Astrocyte of the hippocampus (primary cell): Measurements from ENCODE around the gene TMEM87B.
A peak's percentile ranks its signal among the peaks of the same experiment; 100 is the strongest.

Experiments
- DNase-seq: peaks from one replicate; pipeline ENCODE4 v3.0.0; 2011; ENCODE audit warnings: low read depth, low spot score

TMEM87B gene

DNA sequence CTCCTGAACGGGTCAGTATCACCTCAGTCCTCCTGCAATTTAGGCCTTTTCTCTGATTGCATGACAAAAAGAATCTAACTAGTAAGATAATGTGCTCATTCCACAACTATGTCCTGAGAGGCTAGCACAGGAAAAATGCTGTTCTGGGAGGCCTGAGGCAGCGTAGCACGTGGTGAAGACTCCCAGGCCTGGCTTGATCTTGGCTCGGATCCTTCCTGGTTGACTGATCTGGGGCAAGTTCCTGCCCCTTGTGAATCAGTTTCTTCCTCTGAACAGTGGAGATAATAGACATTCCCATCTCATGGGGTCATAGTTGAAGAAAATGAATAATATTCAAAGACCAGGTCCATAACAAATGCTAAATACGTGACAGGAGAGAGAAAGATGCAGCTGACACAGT lies 95.4 kb downstream of the TMEM87B start:
- DNase-seq, result peak; percentile 88

DNA sequence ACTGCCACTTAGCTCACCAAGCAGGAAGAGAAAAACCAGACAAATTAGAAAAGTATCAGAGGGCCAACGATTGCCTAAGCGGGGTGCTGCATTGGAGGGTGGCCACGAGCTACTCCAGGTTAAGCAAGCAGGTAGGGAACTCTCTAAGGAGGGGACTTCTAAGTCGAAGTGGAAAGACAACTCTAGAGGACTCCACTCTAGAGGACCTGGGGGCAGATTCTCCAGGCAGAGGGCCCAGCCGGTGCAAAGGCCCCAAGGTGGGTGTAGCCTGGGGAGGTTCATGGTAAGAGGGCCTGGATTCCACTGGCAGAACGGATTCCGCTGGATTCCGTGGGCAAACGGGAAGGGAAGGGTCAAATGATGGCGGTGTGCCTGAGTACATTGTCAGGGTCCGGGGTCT lies 95.8 kb downstream of the TMEM87B start:
- DNase-seq, result no peak

DNA sequence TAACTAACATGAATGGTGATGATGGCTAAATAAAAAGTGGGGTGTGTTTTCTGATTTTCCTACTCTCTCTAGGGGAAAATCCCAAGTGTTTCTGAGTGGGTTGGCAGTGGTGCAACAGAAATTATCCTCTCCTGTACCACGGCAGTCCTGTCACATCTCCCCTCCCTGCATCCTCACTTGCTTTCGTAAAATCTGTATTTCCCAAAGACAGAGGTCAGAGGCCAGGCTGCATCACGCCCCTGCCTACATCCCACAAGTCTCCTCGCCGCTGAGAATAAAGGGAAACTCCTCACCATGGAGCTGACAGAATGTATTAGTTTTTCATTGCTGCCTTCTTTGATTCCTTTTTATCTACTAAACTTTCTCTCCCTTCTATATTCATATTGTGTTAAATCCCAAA lies 96.2 kb downstream of the TMEM87B start:
- DNase-seq, result no peak

DNA sequence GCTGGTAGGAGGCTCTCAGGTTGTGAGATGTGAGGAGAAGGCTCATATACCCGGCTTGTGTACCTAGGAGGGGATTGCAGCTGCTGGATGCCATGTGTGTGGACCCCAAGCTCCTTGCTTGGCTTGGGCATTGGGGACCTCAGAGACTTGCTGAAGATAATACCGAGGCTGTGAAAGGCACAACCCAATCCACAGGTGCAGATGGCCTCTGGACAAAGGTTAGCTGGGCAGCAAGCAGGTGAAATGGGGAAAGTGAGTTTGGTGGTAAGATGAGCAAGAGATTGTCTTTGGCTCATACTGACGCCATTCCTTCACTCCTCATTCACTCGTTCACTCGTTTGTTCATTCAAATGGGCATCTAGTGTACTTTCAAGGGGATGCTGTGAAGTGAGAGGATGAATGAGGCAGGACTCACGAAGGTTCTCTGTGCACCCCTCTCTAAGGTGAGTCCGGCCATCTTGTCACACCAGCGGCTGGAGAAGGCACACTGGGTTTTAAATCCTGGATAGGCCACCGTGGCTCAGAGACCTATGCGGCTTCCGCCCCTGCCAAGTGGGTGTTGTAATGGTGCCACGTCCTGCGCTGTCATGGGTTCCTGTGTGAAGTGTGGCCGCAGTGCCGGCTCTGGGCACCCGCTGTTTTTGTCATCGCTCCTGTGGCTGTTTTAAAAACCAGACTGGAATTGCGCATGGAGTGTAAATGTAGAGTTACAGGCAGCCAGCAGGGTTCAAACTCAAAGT lies 96.8 kb downstream of the TMEM87B start:
- no peak for DNase-seq

DNA sequence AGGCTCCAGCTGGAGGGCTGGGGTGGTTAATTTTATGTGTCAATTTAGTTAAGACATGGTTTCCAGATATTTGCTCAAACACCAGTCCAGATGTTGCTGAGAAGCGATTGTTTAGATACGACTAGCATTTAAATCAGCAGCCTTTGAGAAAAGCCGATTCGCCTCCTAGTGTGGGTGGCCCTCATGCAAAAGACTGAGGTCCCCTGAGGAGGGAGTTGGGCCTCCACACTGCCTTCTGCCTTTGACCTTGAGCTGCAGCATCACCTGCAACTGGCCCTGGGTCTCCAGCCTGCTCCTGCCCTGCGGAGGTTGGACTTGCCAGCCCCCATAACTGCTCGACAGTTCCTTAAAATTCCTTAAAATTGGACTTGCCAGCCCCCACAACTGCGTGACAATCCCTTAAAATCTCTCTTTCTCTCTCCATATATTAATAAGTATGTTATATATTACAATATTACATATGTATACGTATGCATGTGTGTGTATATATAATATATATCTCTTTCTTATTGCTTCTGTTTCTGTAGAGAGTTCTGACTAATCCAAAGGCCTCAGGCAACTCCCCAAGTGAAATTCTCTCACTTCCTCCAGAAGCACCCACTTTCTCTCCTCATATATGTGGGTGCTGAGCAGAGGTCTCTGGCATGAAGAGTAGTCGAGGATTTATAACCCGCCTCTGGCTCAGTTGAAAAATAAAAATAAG lies 97.6 kb downstream of the TMEM87B start:
- DNase-seq, result no peak

DNA sequence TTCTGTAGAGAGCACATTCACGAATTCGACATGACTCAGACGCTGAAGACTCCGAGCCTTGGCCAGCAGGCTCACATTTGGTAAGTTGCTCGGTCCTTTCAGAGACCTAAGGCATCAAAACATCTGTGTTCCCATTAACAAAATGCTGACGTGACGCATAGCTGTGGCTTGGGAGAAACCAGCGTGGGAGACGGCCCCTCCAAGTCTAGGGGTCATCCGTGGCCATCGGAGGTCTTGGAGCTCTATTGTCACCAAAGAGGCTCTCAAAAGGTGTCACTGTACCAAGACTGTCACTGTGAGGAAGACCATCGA lies 98.1 kb downstream of the TMEM87B start:
- peak; percentile 14 for DNase-seq

DNA sequence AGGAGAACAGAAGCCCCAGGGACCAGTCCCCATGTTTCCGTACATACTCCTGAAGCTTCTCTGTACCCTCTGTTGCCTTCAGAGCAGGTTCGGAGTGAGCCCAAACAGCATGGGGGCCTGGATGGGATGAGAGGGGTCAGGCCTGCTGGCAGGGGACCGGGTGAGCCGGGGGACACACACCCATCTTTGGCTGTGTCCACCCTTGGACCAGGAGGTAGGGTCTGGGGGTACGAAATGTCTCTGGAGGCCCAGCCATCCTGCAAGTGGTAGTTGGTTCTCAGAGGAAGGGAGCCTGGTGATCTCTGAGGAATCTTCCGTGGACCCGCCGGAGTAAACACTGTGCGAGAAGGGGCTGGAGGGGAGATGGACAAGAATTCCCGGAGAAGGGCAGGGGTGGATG lies 98.4 kb downstream of the TMEM87B start:
- DNase-seq, result no peak

DNA sequence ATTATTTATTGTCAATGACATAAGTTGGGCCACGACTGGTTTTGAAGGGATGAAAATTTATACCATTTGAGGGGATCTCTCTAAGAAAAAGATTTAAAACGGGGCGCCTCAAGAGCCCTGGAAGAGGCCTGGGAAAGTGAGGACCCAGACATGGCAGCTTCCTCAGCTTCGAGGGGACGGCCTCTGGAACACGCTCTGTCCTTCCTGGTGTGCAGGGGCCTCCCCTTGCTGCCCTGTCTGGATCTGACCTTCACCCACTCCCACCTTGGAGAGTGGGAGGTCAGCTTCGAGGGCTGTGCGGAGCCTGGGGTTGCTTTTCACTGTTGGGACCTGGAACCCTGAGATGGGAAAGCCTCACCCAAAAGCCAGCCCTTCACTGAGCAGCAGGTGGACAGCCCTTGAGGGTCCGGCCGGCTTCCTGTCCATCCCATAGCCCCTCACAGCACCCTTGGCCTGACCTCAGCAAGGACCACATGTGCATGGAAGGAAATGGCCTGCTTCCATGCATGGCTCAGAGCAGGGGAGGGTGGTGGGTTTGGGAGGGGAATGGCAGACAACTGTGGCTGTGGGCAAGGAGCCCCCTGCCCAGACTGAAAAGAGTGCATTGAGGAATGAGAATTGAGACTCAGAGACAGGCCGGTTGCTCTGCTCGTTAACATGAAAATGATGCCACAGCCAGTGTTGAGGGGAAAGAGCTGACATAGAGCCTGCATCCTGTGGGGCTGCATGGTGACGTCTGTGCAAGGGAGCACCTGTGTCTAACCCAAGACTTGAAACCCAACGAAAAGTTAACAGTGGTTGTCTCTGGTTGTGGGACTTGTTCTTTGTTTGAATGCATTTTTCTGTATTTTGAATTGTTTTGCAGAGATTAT lies 99.4 kb downstream of the TMEM87B start:
- DNase-seq, result no peak

DNA sequence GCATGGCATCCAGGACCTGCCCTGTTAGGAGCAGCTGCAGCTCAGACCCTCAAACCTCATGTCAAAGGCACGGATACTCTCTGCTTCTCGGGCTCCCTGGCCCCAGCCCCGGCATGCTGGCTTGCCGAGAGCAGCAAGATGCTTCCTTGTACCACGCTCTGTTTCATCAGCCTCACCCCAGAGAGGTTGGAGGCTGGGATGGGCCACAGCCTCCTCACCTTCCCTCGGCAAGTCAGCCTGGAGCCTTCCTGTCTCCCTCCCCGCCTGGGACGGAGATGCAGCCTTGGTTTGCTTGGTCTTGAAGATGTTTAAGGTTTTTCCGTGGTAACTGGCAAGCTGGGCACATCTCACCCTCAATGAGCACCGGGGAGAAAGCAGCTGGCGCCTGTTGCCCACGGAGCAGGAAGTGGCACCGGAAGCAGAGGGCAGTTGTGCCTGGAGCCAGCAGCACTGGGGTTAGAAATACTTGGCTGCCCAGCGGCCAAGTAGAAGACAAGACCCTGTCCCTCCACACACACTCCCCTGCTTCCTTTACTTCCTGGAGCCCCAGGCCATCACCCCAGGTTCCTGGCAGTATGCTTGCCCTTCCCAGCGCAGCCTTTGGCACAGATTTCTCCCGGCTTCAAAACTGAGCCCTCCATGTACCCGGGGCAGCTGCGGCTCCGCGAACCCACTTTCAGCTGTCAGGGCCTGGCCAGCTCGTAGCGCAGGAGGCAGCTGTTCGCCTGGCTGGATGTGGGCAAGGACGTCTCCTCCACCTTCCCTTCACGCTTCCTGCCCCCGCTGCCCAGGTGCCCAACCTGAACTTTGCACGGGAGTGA lies 100.5 kb downstream of the TMEM87B start:
- DNase-seq, result peak; percentile 21

DNA sequence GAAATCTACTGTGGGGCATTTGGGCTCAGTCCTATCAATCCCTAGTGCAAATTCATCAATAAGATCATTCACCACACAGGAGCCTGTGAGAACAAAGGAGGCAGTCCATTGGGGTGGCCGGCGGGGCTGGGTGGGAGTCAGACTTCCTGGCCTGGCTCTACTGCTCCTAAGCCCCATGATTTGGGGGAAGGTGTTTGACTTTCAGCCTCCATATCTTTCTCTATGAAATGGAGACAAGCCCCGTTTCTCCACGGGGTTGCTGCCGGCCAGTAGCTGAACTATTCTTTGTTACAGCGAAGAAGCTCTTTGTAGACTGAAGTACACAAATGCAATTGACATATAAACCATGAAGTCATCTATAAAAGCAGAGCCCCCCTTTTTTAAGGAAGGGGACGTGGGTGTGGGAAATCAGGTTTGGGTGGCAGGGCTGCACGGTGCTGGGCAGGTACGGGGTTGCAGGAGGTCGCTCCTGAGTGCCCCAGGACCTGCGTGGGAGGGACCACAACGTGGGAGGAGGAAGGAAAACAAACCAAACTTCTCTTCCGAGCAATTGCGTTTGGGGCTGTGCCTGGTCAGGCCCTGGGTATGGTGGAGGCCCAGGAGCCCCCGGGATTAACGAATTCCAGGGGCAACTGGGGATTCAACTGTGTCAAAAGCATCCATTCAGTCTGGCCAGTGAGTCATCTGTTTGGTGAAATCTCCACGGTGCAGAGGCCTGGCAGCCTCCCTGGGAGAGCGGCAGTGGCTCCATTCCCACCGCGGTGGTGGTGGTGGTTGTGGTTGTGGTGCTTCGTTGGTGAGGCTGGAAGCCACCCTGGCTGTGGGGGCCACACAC lies 101.3 kb downstream of the TMEM87B start:
- DNase-seq, result peak; percentile 96

DNA sequence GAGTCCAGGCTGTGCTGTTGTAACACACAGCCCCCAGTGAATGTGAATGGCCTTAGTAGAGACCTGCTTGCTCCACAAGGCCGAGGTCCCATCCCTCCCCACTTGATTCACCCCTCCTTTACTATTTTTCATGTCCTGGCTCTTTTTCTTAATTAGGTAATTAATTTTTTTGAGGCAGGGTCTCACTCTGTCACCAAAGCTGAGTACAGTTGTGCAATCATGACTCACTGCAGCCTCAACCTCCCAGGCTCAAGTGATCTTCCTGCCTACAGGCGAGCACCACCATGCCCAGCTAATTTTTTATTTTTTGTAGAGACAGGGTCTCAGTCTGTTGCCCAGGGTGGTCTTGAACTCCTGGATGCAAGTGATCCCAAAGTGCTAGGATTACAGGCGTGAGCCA lies 102.4 kb downstream of the TMEM87B start:
- no peak for DNase-seq

DNA sequence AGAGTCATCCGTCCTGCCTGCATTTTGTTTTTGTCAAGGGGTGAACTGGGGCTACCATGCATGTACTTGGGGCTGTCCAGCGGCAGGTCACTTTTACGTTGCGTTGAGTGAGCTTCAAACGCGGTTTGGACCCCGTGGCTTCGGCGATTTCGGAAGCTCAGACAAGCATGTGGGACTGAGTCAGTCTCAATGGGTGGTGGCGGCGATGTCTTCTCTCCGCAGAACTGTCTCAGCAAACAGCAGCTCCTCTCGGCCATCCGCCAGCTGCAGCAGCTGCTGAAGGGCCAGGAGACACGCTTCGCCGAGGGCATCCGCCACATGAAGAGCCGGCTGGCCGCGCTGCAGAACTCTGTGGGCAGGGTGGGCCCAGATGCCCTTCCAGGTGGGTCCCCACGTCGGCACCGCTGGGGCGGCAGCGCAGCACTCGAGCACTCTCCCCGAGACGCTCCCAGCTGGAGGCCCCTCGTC lies 104.4 kb downstream of the TMEM87B start:
- DNase-seq, result no peak

DNA sequence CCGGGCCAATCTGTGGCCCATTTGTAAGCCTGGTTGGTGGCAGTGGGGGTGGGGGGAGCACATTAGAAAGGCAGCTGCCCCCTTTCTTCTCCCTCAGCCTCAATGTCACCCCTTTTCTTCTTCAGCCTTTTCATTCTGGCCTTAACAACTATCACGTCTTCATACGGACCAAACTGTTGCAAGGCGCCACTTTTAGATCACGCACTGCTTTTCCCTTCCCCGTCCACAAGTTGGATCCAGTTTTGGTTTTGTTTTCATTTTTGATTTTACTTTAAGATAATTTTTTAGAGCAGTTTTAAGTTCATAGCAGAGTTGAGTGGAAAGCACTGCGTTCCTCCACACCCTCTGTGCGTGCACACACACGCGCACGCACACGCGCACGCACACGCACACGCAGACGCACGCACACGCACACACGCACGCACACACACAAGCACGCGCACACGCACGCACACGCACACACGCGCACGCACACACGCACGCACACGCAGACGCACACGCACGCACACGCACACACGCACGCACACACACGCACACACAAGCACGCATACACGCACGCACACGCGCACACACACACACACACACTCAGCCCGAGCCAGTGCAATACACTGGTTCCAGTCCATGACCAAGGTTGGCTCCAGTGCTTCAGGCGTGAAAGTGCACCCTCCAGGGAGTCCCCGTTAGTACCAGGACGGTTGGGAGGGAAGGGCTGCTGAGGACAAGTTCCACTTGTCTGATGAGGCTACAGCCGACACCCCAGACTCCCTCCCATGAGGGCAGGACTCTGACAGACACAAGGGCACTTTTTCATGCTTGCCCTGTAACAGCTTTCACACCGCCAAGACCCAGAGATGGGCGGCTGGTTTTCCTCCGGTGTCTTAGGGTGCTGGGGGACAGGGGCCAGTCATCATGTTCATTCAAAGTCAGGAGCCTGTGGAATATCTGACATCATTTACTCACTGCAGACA lies 105.5 kb downstream of the TMEM87B start:
- no peak for DNase-seq

DNA sequence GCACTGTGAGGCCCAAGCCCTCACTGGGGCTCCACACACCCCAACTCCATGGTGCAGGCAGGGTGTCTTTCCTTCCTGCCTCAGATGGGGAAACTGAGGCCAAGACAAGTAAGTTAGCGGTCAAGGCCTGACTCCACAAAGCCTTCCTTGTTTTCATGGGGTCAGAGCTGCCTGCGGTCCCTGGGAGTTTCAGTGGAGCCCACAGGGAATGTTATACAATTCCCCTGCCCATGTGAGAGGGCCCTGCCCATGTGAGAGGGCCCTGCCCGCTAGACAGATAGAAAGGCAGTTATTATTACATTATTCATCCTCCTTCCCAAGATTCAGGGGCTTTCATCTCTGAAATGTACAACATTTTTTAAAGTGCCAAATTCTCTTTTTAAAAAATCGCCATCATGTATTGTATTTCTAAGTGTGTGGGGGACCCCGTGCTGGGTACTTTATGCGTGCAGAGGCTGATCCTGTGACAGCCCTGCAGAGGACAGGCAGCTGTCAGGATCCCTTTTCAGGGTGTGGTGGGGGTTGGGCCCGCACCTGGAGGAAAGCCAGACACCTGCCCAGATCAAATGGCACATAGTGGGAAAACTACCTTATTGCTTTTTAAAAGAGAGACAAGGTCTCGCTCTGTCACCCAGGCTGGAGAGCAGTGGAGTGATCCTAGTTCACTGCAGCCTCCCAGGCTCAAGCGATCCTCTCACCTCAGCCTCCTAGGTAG lies 106.5 kb downstream of the TMEM87B start:
- no peak for DNase-seq

DNA sequence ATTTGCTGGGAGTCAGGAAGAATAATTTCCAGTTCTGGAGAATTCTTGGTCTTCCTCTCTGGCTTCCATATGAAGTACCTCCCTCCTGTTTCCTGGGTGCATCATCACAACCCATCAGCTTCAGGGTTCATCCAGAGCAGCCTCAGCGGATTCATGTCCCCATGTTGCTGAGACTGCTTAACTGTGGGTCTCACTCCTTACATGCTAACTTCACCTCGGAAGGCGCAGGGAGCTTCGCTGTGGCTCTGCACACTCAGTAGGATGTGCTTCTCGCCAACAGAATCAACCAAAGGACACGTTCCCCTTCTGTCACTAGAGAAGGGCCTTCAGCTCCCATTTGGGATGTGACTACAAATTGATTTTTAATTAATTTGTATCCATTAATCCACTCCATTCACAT lies 107.3 kb downstream of the TMEM87B start:
- DNase-seq, result no peak

DNA sequence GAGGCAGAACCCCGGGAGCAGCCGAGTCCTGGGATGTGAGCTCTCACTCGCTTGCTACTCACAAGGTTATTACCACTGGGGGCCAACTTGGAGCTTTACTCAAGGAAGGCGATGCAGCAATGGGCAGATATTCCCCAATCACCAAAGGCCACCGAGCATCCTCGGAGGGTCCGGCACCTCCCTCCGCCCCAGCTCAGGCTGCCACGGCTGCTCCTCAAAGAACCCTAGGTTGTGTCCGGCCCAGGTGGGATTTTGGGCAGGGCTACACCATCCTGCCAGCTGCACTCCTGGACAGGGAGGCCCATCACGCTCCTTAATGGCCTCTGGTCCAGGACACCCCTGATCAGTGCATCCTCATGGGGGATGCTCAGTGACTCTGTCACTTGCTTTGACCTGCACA lies 107.9 kb downstream of the TMEM87B start:
- no peak for DNase-seq

DNA sequence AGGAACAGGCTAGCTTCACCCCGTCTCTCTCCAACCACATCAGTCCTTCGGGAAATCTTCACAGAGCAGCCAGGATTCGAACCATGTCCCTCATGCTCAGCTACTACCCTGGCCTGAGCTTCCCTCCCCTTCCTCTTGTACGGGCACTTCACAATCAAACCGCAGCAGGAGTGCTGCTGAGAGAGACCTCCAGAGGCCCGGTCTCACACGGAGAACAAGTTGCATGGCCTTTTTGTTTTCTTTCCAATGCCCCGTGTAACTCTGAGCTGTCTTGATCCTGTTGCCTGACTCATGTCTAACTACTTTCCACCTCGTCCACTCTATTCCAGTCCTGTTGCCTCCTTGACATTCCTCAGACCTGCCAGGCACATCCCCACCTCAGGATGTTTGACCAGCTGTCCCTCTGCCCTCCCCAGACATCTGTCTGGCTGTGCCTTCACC lies 108.5 kb downstream of the TMEM87B start:
- DNase-seq, result peak; percentile 43

DNA sequence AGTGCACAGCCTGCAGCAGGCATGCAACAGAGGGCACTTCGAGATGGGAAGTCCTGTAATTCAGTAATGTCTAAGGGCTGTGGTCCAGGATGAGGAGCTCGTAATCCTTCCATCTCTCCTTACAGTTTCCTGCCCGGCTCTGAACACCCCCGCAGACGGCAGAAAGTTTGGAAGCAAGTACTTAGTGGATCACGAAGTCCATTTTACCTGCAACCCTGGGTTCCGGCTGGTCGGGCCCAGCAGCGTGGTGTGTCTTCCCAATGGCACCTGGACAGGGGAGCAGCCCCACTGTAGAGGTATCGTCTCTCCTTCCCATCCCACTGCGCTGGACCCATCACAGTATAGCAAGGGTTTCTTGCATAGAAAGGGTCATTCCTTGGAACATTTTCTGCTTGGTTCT lies 109.8 kb downstream of the TMEM87B start:
- no peak for DNase-seq

DNA sequence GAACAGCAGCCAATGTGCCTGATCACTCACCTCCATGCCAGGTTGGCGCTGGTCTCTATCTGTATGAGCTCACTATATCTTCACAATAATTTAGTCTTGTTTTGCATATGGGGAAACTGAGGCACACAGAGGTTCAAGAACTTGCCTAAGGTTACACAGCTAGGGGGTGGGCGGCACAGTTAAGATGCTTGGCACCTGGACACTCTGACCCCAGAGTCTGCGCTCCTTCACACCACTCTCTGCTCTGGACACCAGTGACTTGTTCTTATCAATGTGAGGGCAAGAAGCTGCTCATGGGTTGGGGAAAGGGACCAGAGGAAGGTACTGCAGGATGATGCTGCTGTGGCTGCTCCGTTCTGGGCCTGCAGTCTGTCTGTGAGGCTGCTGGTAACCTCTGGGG lies 110.2 kb downstream of the TMEM87B start:
- no peak for DNase-seq
